T47D (cell line): ENCODE data around the gene NLRP14.

Experiments used
- DNase-seq, 2 experiments: peaks; one replicate each; pipeline versions ENCODE4 v3.0.0 to v3.0.0-alpha.2; 2011 to 2012; ENCODE audit warnings: low read depth in 1 of 2, low spot score in 1 of 2
- JUND ChIP-seq: IDR thresholded peaks from 2 replicates; pipeline ENCODE4 v1.6.1; 2012; ENCODE audit warnings: low read depth
- in situ Hi-C: cut with HindIII; loops from 2 replicates; pipeline ENCODE4 v1.10.0; 2016; ENCODE audit warnings: low sequenced_read_pairs, low pct_unique_long_range_greater_than_20kb

Gene NLRP14, protein sequence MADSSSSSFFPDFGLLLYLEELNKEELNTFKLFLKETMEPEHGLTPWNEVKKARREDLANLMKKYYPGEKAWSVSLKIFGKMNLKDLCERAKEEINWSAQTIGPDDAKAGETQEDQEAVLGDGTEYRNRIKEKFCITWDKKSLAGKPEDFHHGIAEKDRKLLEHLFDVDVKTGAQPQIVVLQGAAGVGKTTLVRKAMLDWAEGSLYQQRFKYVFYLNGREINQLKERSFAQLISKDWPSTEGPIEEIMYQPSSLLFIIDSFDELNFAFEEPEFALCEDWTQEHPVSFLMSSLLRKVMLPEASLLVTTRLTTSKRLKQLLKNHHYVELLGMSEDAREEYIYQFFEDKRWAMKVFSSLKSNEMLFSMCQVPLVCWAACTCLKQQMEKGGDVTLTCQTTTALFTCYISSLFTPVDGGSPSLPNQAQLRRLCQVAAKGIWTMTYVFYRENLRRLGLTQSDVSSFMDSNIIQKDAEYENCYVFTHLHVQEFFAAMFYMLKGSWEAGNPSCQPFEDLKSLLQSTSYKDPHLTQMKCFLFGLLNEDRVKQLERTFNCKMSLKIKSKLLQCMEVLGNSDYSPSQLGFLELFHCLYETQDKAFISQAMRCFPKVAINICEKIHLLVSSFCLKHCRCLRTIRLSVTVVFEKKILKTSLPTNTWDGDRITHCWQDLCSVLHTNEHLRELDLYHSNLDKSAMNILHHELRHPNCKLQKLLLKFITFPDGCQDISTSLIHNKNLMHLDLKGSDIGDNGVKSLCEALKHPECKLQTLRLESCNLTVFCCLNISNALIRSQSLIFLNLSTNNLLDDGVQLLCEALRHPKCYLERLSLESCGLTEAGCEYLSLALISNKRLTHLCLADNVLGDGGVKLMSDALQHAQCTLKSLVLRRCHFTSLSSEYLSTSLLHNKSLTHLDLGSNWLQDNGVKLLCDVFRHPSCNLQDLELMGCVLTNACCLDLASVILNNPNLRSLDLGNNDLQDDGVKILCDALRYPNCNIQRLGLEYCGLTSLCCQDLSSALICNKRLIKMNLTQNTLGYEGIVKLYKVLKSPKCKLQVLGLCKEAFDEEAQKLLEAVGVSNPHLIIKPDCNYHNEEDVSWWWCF

GRCh38 chr11:7020183-7020917, at the start of gene NLRP14, which contains the start of gene ZNF214:
NLRP14 (plus strand) TSS chr11:7020479; CDS start chr11:7038587, 18,108 bp downstream.
ZNF214 (minus strand) TSS chr11:7020346; CDS start chr11:7002835, 17,511 bp downstream.
- no peak for TF ChIP-seq JUND
- in situ Hi-C loops = no loop called here
- peak; percentile 74 to 95 for DNase-seq

- in situ Hi-C loops = no loop called here
- no peak for TF ChIP-seq JUND
- no peak for DNase-seq
These were observed 40.9 kb upstream of the NLRP14 start for GRCh38 chr11:6979365-6979764.

GRCh38 chr11:6986487-6986886, 33.8 kb upstream of the NLRP14 start:
- no peak for TF ChIP-seq JUND
- in situ Hi-C loops = no loop called here
- DNase-seq = no peak

- TF ChIP-seq JUND = no peak
- in situ Hi-C loops = no loop called here
- DNase-seq = no peak
These were observed 31.8 kb upstream of the NLRP14 start for GRCh38 chr11:6988506-6988905.

- DNase-seq = no peak
- TF ChIP-seq JUND = no peak
- in situ Hi-C loops = no loop called here
These were observed 29.1 kb upstream of the NLRP14 start for GRCh38 chr11:6991227-6991626.

GRCh38 chr11:6992026-6992425, 28.3 kb upstream of the NLRP14 start:
- no peak for TF ChIP-seq JUND
- DNase-seq = peak in 1 of 2 experiments; percentile 44
- in situ Hi-C loops = no loop called here

GRCh38 chr11:6992457-6993417, 27.5 kb upstream of the NLRP14 start:
- no peak for TF ChIP-seq JUND
- in situ Hi-C loops = no loop called here
- DNase-seq = peak in 1 of 2 experiments; percentile 12

GRCh38 chr11:6995703-6996102, 24.6 kb upstream of the NLRP14 start:
- no peak for TF ChIP-seq JUND
- in situ Hi-C loops = no loop called here
- DNase-seq = no peak

DNA sequence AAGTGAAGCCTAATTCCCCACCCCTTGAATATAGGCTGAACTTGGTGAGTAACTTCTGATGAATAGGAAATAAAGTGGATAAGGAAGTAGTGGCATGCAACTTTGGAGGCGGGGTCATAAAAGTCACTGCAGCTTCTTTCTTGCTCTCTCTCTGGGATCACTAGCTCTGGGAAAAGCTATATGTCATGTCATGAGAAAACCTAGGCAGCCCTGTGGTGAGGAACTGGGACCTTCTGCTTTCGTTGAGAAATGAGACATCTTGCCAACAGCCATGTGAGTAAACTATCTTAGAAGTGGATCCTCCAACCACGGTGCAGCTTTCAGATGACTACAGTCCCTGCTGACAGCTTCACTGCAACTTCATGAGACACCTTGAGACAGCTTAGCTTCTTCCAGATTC, 15.8 kb upstream of the NLRP14 start:
- TF ChIP-seq JUND = no peak
- in situ Hi-C loops = no loop called here
- DNase-seq = no peak

DNA sequence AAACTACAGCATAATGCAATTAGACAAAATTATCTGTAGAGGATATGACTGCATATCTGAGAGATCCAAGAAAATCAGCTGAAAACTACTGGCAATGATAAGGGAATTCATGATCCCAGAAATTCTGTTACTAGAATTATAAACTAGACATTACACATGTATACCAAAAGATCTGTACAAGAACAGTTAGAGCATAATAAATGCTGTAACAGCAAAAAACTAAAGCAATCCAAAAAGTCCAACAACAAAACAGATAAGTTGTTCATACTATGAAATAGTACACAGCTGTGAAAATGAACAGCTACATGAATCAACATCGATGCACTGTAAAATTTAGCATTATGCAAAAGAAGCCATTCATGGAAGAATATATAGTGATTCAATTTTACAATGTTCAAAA, 6.2 kb upstream of the NLRP14 start:
- in situ Hi-C loops = no loop called here
- no peak for DNase-seq
- no peak for TF ChIP-seq JUND

DNA sequence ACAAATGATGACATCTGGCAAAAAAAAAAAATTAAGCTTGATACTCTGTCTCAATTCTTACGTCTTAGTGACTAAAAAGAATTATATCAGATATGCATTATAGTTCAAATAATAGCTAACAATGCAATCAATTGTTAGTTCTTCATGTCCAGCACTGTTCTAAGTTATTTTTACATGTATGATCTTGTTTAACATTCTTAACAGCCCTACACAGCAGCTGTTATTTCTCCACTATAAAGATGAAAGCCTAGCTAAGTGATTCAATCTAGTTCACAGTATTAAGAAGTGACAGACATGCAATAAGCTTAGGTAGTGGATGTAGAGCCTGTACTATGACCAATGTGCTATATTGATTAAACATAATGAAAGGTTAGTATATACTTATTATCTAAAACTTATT, 4.3 kb upstream of the NLRP14 start:
- no peak for TF ChIP-seq JUND
- in situ Hi-C loops = no loop called here
- no peak for DNase-seq
